ENCODE data around the gene LAD1. TPM values are rescaled to one million over a fixed set of nuclear protein-coding genes. Genes with fewer than 3 reads are reported as not detected.

LAD1 gene
- polyA plus RNA-seq, 3 donors: not detected

GRCh38 chr1:201364808-201365105, 34.4 kb downstream of the LAD1 start:
- peaks cover 0 to 1% (median 0%) of the 10 kb centered on the region in 7 donors for H3K9me3 Mint-ChIP-seq
- no peaks in the 10 kb centered on the region for H3K27me3 ChIP-seq (ENCODE audit: control insufficient read depth in 2 of 2, insufficient read depth in 2 of 2, low read length in 2 of 2)
- H3K9ac ChIP-seq (ENCODE audit: insufficient read depth, low read length, poor library complexity, severe bottlenecking): no peak overlapping the region
- 97% methylated on average over 6 of the region's 6 CpGs for WGBS (ENCODE audit: insufficient coverage)
- no peaks in the 10 kb centered on the region for H3K36me3 ChIP-seq (replicated peaks in 1 of 2; ENCODE audit: control insufficient read depth in 1 of 2, insufficient read depth in 2 of 2, low read length in 2 of 2)
- H4K20me1 ChIP-seq (ENCODE audit: insufficient read depth, low read length): no peaks in the 10 kb centered on the region
- H3K4me3 Mint-ChIP-seq: no peak overlapping the region
- peaks cover 4 to 14% (median 6%) of the 10 kb centered on the region in 3 donors for H3K27me3 Mint-ChIP-seq (ENCODE audit: low read depth in 3 of 3)
- H3K4me1 ChIP-seq (ENCODE audit: control insufficient read depth in 1 of 2, insufficient read depth in 2 of 2, low read length in 2 of 2): no peaks in the 10 kb centered on the region
- no peak overlapping the region for H3K27ac Mint-ChIP-seq
- H3K4me3 ChIP-seq (replicated peaks in 1 of 3; ENCODE audit: low read depth in 2 of 3, low read length in 3 of 3): no peak overlapping the region
- intact Hi-C loops (cut with micrococcal nuclease): no loop called here
- no peak overlapping the region for H3K27ac ChIP-seq (ENCODE audit: low read depth in 1 of 2, low read length in 2 of 2)
- no peaks in the 10 kb centered on the region for H3K4me1 Mint-ChIP-seq
- no peaks in the 10 kb centered on the region for H3K9me3 ChIP-seq (replicated peaks in 1 of 2; ENCODE audit: control insufficient read depth in 1 of 2, insufficient read depth in 1 of 2, low read length in 2 of 2)
- no peak overlapping the region for H3K4me2 ChIP-seq (replicated peaks; ENCODE audit: extremely low read depth, low read length, poor library complexity, severe bottlenecking)
- DNase-seq: no peak
- no peak overlapping the region for H2AFZ ChIP-seq (ENCODE audit: insufficient read depth, low read depth, low read length, poor library complexity, severe bottlenecking)
- no peaks in the 10 kb centered on the region for H3K36me3 Mint-ChIP-seq
- TF ChIP-seq CTCF (IDR thresholded peaks at IDR 0.05): no peak
- no peaks in the 10 kb centered on the region for H3K79me2 ChIP-seq (ENCODE audit: insufficient read depth, low read length)

GRCh38 chr1:201363467-201363866, 35.7 kb downstream of the LAD1 start:
- no peak for DNase-seq
- no peaks in the 10 kb centered on the region for H4K20me1 ChIP-seq (ENCODE audit: insufficient read depth, low read length)
- no peaks in the 10 kb centered on the region for H3K36me3 ChIP-seq (replicated peaks in 1 of 2; ENCODE audit: control insufficient read depth in 1 of 2, insufficient read depth in 2 of 2, low read length in 2 of 2)
- TF ChIP-seq CTCF (IDR thresholded peaks at IDR 0.05): no peak
- Mint-ChIP-seq H3K9me3 (peaks cover 0 to 1% (median 0%) of the 10 kb centered on the region in 7 donors), H3K27me3 (ENCODE audit: low read depth in 3 of 3) (peaks cover 4 to 10% (median 5%) of the 10 kb centered on the region in 3 donors), H3K4me1 (no peaks in the 10 kb centered on the region), H3K27ac (peak overlapping the region in 1 of 7 donors; percentile 11), H3K4me3 (no peak overlapping the region), H3K36me3 (no peaks in the 10 kb centered on the region)
- H3K4me3 ChIP-seq (replicated peaks in 1 of 3; ENCODE audit: low read depth in 2 of 3, low read length in 3 of 3): no peak overlapping the region
- WGBS (ENCODE audit: insufficient coverage): 50% methylated on average over 6 of the region's 8 CpGs
- H3K4me1 ChIP-seq (ENCODE audit: control insufficient read depth in 1 of 2, insufficient read depth in 2 of 2, low read length in 2 of 2): no peaks in the 10 kb centered on the region
- H3K9ac ChIP-seq (ENCODE audit: insufficient read depth, low read length, poor library complexity, severe bottlenecking): no peak overlapping the region
- H3K4me2 ChIP-seq (replicated peaks; ENCODE audit: extremely low read depth, low read length, poor library complexity, severe bottlenecking): no peak overlapping the region
- H3K9me3 ChIP-seq (replicated peaks in 1 of 2; ENCODE audit: control insufficient read depth in 1 of 2, insufficient read depth in 1 of 2, low read length in 2 of 2): no peaks in the 10 kb centered on the region
- H3K79me2 ChIP-seq (ENCODE audit: insufficient read depth, low read length): no peaks in the 10 kb centered on the region
- no peaks in the 10 kb centered on the region for H3K27me3 ChIP-seq (ENCODE audit: control insufficient read depth in 2 of 2, insufficient read depth in 2 of 2, low read length in 2 of 2)
- no peak overlapping the region for H3K27ac ChIP-seq (ENCODE audit: low read depth in 1 of 2, low read length in 2 of 2)
- no peak overlapping the region for H2AFZ ChIP-seq (ENCODE audit: insufficient read depth, low read depth, low read length, poor library complexity, severe bottlenecking)
- intact Hi-C loops (cut with micrococcal nuclease): no loop called here

Data from CD14-positive monocyte (primary cell).